GM23338 (cell line): ENCODE measurements around the gene CRYBG1. TPM values are rescaled to one million over a fixed set of nuclear protein-coding genes. Genes with fewer than 3 reads are reported as not detected.

Experiments
- ATAC-seq: fragments of 200-7000 bp; cut with Tn5 transposase; 3 replicates; pipeline ENCODE4 v1.9.1; 2020
- DNase-seq: peaks from one replicate; pipeline ENCODE4 v3.0.0-alpha.2; 2015; ENCODE audit warnings: low spot score
- H2AFZ ChIP-seq: fragments of 200-600 bp; sonication (generic); 2 replicates; pipeline ENCODE4 v1.8.0; 2016; ENCODE audit warnings: antibody characterized with exemption, mild to moderate bottlenecking, moderate library complexity
- H3F3A ChIP-seq: fragments of 200-600 bp; sonication (generic); replicated peaks from 2 replicates; pipeline ENCODE4 v1.8.0; 2017; ENCODE audit warnings: antibody characterized with exemption, mixed run types, low read depth
- H3K27ac ChIP-seq: fragments of 200-600 bp; sonication (generic); 2 replicates; pipeline ENCODE4 v1.6.1; 2016; ENCODE audit warnings: low read depth
- H3K27me3 ChIP-seq: fragments of 200-600 bp; sonication (generic); 2 replicates; pipeline ENCODE4 v1.8.0; 2016; ENCODE audit warnings: mild to moderate bottlenecking, mixed run types, moderate library complexity; ENCODE audit not compliant: insufficient read depth
- H3K36me3 ChIP-seq: fragments of 200-600 bp; sonication (generic); 2 replicates; pipeline ENCODE4 v1.8.0; 2016; ENCODE audit warnings: mild to moderate bottlenecking; ENCODE audit not compliant: insufficient read depth
- H3K4me1 ChIP-seq: fragments of 200-600 bp; sonication (generic); 2 replicates; pipeline ENCODE4 v1.8.0; 2016; ENCODE audit warnings: mild to moderate bottlenecking, moderate library complexity; ENCODE audit not compliant: insufficient read depth
- H3K4me2 ChIP-seq: fragments of 200-600 bp; sonication (generic); 2 replicates; pipeline ENCODE4 v1.7.1; 2017; ENCODE audit warnings: mixed run types
- H3K4me3 ChIP-seq: fragments of 200-600 bp; sonication (generic); 2 replicates; pipeline ENCODE4 v1.6.1; 2016; ENCODE audit warnings: mixed run types
- H3K79me2 ChIP-seq: fragments of 200-600 bp; sonication (generic); replicated peaks from 2 replicates; pipeline ENCODE4 v1.8.0; 2017; ENCODE audit warnings: mild to moderate bottlenecking; ENCODE audit not compliant: insufficient read depth
- H3K9me2 ChIP-seq: fragments of 200-600 bp; sonication (generic); 2 replicates; pipeline ENCODE4 v1.8.0; 2017; ENCODE audit not compliant: insufficient read depth
- H4K20me1 ChIP-seq: fragments of 200-600 bp; sonication (generic); replicated peaks from 2 replicates; pipeline ENCODE4 v1.8.0; 2017; ENCODE audit warnings: mild to moderate bottlenecking; ENCODE audit not compliant: insufficient read depth
- H3K27ac Mint-ChIP-seq: 2 replicates; pipeline ENCODE4 v1.8.0; 2020; ENCODE audit warnings: inconsistent platforms, mild to moderate bottlenecking, moderate library complexity, mixed read lengths
- H3K27me3 Mint-ChIP-seq: 3 replicates; pipeline ENCODE4 v1.8.0; 2022; ENCODE audit warnings: low read depth, mild to moderate bottlenecking, moderate library complexity, mixed read lengths, inconsistent platforms; ENCODE audit not compliant: insufficient read depth, poor library complexity
- H3K36me3 Mint-ChIP-seq: 3 replicates; pipeline ENCODE4 v1.8.0; 2021; ENCODE audit warnings: low read depth, mild to moderate bottlenecking, inconsistent platforms, moderate library complexity, mixed read lengths
- H3K4me1 Mint-ChIP-seq: 3 replicates; pipeline ENCODE4 v1.8.0; 2020; ENCODE audit warnings: mild to moderate bottlenecking, inconsistent platforms, mixed read lengths
- H3K4me3 Mint-ChIP-seq: 3 replicates; pipeline ENCODE4 v1.8.0; 2021; ENCODE audit warnings: moderate library complexity, mild to moderate bottlenecking, inconsistent platforms, mixed read lengths
- H3K9me3 Mint-ChIP-seq: 3 replicates; pipeline ENCODE4 v1.8.0; 2020; ENCODE audit warnings: moderate library complexity, mild to moderate bottlenecking, inconsistent platforms, mixed read lengths
- CTCF ChIP-seq, 2 experiments: fragments of 200-600 bp in 1 of 2; sonication (generic) in 1 of 2; conservative IDR thresholded peaks; 2 replicates each; pipeline versions ENCODE4 v1.5.1 to v1.6.1; 2016 to 2017; ENCODE audit warnings: antibody characterized with exemption in 2 of 2, low read depth in 2 of 2, mild to moderate bottlenecking in 2 of 2, moderate library complexity in 1 of 2
- ETS1 ChIP-seq: IDR thresholded peaks from 2 replicates; pipeline ENCODE4 v1.6.1; 2016; ENCODE audit warnings: antibody characterized with exemption
- EZH2phosphoT487 ChIP-seq: fragments of 200-600 bp; sonication (generic); IDR thresholded peaks from one replicate; pipeline ENCODE4 v1.8.1; 2018; ENCODE audit warnings: antibody characterized with exemption; ENCODE audit not compliant: unreplicated experiment
- JUNB ChIP-seq: IDR thresholded peaks from one replicate; pipeline ENCODE4 v1.6.1; 2016; ENCODE audit warnings: antibody characterized with exemption; ENCODE audit not compliant: unreplicated experiment
- NANOG ChIP-seq: IDR thresholded peaks from 2 replicates; pipeline ENCODE4 v1.6.1; 2016; ENCODE audit warnings: antibody characterized with exemption, borderline replicate concordance
- REST ChIP-seq: IDR thresholded peaks from one replicate; pipeline ENCODE4 v1.6.1; 2018; ENCODE audit warnings: antibody characterized with exemption; ENCODE audit not compliant: unreplicated experiment
- ZNF114 ChIP-seq: fragments of 250-450 bp; sonication (Bioruptor Pico); IDR thresholded peaks from 2 replicates; pipeline ENCODE4 v1.5.0; 2020; ENCODE audit warnings: mild to moderate bottlenecking, moderate library complexity
- ZNF462 ChIP-seq: fragments of 250-450 bp; sonication (Bioruptor Pico); IDR thresholded peaks from 2 replicates; pipeline ENCODE4 v1.5.0; 2020; ENCODE audit warnings: mild to moderate bottlenecking, moderate library complexity
- polyA plus RNA-seq: library from polyadenylated mRNA; unstranded; fragments of >200 nt; fragmentation: Nextera tagmentation; extraction: Ambion mirVana; gene quantifications from 2 replicates; pipeline ENCODE4 v1.2.1, GENCODE V29; 2016
- total RNA-seq: library from RNA; depleted of rRNA; stranded (reverse); fragments of >200 nt; shearing (Covaris generic); gene quantifications from 2 replicates; pipeline ENCODE4 v1.2.3, GENCODE V29; 2014

The CRYBG1 gene
- total and polyA plus RNA-seq, 2 experiments from 2014 or later = 3.7 to 17.2 TPM

- no peak overlapping the region for H3K4me2 ChIP-seq
- H3K9me2 ChIP-seq = no peaks in the 10 kb centered on the region
- no peaks in the 10 kb centered on the region for H4K20me1 ChIP-seq
- Mint-ChIP-seq H3K27me3 (no peaks in the 10 kb centered on the region), H3K4me3 (no peak overlapping the region), H3K4me1 (no peaks in the 10 kb centered on the region), H3K36me3 (no peaks in the 10 kb centered on the region), H3K9me3 (no peaks in the 10 kb centered on the region), H3K27ac (no peak overlapping the region)
- TF ChIP-seq ETS1 = no peak
- no peak for TF ChIP-seq NANOG
- no peak for TF ChIP-seq REST
- no peak for TF ChIP-seq ZNF114 (CRISPR knock-in tag)
- no peak for TF ChIP-seq JUNB
- no peak for TF ChIP-seq EZH2phosphoT487
- no peak for TF ChIP-seq CTCF (conservative IDR thresholded peaks at IDR 0.05; ENCODE audit: low read depth in 2 of 2)
- no peaks in the 10 kb centered on the region for H3K79me2 ChIP-seq
- H3K27ac ChIP-seq = no peak overlapping the region
- DNase-seq (no peak), ATAC-seq (no peak)
- no peak overlapping the region for H3K4me3 ChIP-seq
- H3K27me3 ChIP-seq = no peaks in the 10 kb centered on the region
- H2AFZ ChIP-seq = no peak overlapping the region
- H3K36me3 ChIP-seq = no peaks in the 10 kb centered on the region
- no peaks in the 10 kb centered on the region for H3F3A ChIP-seq
- H3K4me1 ChIP-seq = no peaks in the 10 kb centered on the region
Observed at GRCh38 chr6:106431405-106431804, 70.9 kb downstream of the CRYBG1 start.

- no peaks in the 10 kb centered on the region for H3K4me1 Mint-ChIP-seq
- no peak for DNase-seq
- H3K9me2 ChIP-seq = no peaks in the 10 kb centered on the region
Observed at GRCh38 chr6:106431972-106432371, 71.5 kb downstream of the CRYBG1 start.

More at GRCh38 chr6:106431972-106432371, 71.5 kb downstream of the CRYBG1 start:
- Mint-ChIP-seq H3K9me3 (no peaks in the 10 kb centered on the region), H3K27ac (no peak overlapping the region), H3K36me3 (no peaks in the 10 kb centered on the region), H3K4me3 (no peak overlapping the region), H3K27me3 (no peaks in the 10 kb centered on the region)
- no peaks in the 10 kb centered on the region for H3K79me2 ChIP-seq
- no peak overlapping the region for H3K4me3 ChIP-seq
- no peak for ATAC-seq
- H3K4me2 ChIP-seq = no peak overlapping the region
- H3F3A ChIP-seq = no peaks in the 10 kb centered on the region
- H4K20me1 ChIP-seq = no peaks in the 10 kb centered on the region
- H2AFZ ChIP-seq = no peak overlapping the region
- H3K36me3 ChIP-seq = no peaks in the 10 kb centered on the region
- H3K4me1 ChIP-seq = no peaks in the 10 kb centered on the region
- TF ChIP-seq ZNF462 (CRISPR knock-in tag) (no peak), NANOG (no peak), ETS1 (no peak)
- no peak overlapping the region for H3K27ac ChIP-seq
- H3K27me3 ChIP-seq = no peaks in the 10 kb centered on the region
